ENCODE results near the gene MAP3K20.

DNA sequence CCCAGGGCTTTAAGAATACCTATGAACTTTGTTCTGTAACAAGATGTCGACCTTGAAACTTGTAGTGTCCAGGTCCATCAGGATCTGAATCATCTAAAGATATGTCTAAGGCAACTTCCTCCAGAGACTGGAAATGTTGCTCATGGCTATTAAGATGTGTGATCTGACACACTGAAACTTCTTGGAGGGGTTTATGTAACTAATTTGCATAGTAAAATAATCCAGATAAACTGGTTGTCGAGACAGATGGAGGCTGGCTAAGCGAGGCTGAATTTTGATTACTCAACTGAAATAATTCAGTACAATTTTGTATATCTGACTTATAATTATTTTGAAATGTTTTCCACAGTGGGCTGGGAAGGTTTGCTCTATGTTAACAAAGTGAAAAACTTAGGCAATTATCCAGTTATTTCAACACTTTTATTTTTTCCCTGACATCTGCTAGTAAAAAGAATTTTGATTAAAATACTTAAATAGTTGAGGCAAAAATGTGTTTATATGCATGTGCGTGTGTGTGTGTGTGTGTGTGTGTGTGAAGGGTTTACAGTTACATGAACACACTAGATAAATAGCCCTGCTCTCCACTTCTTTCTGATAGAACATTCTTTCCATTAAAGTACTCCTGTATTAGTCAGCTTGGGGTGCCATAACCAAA is 11.4 kb upstream of the MAP3K20 start:
- TF ChIP-seq, protein P1, sequence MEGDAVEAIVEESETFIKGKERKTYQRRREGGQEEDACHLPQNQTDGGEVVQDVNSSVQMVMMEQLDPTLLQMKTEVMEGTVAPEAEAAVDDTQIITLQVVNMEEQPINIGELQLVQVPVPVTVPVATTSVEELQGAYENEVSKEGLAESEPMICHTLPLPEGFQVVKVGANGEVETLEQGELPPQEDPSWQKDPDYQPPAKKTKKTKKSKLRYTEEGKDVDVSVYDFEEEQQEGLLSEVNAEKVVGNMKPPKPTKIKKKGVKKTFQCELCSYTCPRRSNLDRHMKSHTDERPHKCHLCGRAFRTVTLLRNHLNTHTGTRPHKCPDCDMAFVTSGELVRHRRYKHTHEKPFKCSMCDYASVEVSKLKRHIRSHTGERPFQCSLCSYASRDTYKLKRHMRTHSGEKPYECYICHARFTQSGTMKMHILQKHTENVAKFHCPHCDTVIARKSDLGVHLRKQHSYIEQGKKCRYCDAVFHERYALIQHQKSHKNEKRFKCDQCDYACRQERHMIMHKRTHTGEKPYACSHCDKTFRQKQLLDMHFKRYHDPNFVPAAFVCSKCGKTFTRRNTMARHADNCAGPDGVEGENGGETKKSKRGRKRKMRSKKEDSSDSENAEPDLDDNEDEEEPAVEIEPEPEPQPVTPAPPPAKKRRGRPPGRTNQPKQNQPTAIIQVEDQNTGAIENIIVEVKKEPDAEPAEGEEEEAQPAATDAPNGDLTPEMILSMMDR (IDR thresholded peaks at IDR 0.05; ENCODE audit: borderline replicate concordance, extremely low read depth, low read length, poor library complexity, severe bottlenecking) = no peak
- no peak for TF ChIP-seq EZH2 (IDR thresholded peaks at IDR 0.05; ENCODE audit: borderline replicate concordance, low read depth, low read length, severe bottlenecking)

Measured in DND-41 (cell line).